HG03097 (cell line): ENCODE measurements around the gene PTH1R.

Experiments used
- ATAC-seq: cut with Tn5 transposase; IDR thresholded peaks from one replicate; pipeline ENCODE4 v1.9.1; 2021; ENCODE audit not compliant: unreplicated experiment, low FRiP score

Gene PTH1R

DNA sequence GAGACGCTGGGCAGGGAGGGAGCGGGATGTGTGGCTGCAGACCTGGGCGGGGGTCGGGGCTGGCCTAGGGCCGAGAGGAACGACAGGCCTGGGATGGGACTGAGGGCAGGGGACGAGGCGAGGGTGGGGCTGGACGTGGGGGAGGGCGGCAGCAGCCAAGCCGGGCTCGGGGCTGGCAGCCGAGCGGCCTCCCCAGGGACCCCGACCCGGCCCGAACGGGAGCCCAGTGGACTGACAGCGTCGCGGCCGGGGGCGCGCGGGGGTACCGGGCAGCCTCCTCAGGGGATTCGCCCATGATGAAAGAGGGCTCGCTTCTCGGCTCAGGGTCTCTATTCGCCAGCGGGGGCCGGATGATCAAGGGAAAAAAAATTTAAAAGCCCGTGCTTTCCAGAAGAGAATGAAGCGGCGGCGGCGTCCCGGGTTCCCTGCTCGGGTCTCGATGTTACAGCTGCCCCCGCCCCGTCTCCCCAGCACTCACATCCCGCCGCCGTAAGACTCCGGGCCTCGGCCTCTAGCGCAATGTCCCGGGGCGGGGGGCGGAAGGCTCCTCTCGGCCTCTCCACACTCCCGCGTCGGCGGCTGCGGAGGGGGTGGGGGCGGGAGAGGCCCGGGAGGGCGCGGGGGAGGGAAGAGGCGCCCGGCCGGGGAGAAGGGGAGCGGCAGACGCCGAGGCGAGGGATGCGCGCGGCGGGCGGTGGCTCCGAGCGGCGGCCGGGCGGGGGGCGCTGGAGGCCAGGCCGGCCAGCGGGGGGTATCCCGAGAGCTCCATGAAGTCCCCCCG is 4.3 kb downstream of the PTH1R start:
- ATAC-seq = no peak

- ATAC-seq = no peak
These were observed 5.0 kb downstream of the PTH1R start for GRCh38 chr3:46882377-46883053.

GRCh38 chr3:46883054-46883829 is 5.7 kb downstream of the PTH1R start:
- no peak for ATAC-seq

GRCh38 chr3:46883830-46884185 is 6.3 kb downstream of the PTH1R start:
- ATAC-seq = no peak

- no peak for ATAC-seq
These were observed 6.9 kb downstream of the PTH1R start for GRCh38 chr3:46884427-46884826.

GRCh38 chr3:46884929-46885328 is 7.4 kb downstream of the PTH1R start:
- ATAC-seq = no peak

GRCh38 chr3:46885612-46886011 is 8.1 kb downstream of the PTH1R start:
- no peak for ATAC-seq

GRCh38 chr3:46887980-46888494 is 10.5 kb downstream of the PTH1R start:
- ATAC-seq = no peak

GRCh38 chr3:46888705-46889104 is 11.2 kb downstream of the PTH1R start:
- no peak for ATAC-seq

GRCh38 chr3:46889381-46890110 is 12.0 kb downstream of the PTH1R start:
- no peak for ATAC-seq

DNA sequence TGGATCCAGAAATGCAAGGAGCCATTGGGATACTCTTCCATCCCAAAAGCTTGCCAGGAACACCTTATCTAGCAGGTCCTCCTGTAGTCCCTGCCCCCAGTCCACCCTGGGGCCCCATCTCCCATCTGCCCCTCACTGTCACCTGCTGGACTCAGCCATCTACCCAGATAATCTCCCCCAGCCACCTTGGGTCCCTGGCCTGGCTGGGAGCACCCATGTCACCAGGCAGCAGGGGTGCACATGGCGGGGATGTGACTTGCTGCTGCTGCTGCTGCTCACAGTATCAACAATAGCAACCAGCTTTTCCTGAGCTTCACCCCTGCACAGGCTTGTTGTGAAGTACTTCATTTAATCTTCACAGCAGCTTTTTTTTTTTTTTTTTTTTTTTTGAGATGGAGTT is 12.6 kb downstream of the PTH1R start:
- no peak for ATAC-seq

GRCh38 chr3:46891132-46891531 is 13.6 kb downstream of the PTH1R start:
- no peak for ATAC-seq

DNA sequence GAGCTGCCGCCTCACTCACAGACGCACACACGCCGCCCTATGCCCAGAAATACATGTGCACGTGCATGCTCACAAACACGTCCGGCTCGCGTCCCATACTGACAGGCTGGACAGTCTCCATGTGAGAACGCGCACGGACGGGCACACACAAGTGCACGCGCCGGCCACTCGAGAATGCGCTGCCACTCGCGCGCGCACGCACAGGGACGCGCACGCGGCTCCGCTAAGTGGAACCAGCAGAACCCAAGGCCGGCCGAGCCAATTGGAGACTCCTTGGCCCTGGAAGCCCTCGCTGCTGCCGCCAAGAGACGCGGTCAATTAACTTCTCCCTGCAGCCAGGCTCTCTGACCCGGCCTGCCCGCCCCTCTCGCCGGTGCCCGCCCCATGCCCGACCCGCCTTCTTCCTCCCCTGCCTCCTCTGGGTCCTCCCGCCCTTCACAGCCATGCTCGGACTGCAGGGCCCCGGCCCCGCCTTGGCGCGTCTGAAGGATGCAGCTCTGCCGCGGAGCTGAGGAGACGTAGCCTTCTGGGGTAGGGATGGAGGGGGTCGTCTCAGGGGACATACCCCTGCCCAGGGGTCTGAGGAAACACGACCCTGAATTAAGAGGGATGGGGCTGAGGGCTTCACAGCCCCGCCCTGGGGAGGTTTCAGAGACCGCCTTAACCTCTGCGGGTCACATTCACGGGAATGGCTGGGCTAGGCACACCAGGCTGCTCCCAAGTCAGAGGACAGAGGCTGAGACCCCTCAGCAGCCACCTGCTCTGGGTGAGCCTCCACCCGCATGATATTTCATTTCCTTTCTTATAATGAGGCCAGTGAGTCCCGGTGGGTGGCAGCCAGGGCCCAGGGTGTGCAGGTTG is 15.0 kb downstream of the PTH1R start:
- ATAC-seq = no peak

DNA sequence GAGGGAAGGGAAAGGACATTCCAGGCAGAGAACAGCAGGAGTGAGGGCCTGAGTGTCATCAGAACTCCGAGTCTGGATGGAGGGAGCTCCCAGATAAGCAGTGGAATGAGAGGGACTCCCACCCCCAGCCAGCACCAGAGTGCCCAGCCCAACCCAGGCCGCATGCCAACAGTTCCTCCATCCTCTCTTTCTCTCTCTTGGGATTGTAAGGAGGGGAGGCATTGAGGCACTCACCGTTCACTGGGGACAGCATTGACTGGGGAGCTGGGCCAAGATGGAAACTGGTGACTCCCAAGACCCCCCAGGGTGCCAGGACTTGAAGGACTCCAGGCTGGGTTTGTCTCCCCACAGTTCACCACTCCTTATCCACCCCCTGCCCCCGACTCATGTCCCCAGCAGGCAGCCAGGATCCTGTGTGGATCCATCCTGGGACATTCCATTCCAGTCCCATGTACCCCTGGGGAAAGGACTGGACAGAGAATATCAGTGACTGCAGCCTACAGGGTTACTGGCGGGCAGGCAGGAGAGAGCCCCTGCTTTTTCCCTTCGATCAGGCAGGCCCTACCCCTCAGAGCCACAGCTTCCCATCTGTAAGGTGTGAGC is 15.7 kb downstream of the PTH1R start:
- no peak for ATAC-seq

- no peak for ATAC-seq
These were observed 16.2 kb downstream of the PTH1R start for GRCh38 chr3:46893763-46894162.

DNA sequence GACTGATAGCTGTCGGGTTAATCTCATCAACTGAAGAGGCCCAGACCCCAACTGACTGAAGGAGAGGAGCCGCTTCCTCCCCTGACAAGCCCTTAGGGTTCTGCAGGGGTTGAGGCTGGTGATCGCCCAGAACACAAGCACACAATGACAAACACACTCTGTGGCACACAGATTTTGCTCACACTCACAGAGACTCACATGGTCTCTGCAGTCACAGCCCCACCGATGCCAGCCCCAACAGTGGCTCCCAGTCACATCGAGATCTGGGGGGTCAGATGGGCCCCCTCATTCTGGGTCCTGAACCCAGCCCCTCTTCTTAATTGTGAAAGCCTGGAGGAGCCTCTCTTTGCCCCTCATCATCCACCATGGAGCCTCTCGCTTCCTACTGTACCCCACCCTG is 16.7 kb downstream of the PTH1R start:
- no peak for ATAC-seq

DNA sequence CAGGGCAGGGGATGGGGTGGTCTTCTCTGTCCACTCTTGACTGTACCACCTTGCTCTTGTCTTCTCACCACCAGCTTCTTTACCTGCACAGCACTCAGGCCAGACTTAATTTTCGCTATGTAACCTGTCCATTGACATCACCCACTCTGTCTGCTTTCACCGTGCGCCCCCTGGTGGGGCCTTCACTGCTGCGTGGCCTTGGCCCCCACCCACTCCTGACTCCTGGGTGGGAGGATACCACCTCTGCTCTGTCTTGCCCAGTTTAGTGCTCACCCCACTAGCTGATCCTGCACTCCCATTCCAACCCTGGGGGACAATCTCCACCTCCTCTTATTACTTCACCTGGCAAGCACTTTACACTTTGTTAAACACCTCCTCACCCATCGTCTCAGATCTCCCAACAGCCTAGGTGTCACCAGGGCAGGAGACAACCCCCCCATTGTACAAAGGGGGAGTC is 17.7 kb downstream of the PTH1R start:
- ATAC-seq = no peak

DNA sequence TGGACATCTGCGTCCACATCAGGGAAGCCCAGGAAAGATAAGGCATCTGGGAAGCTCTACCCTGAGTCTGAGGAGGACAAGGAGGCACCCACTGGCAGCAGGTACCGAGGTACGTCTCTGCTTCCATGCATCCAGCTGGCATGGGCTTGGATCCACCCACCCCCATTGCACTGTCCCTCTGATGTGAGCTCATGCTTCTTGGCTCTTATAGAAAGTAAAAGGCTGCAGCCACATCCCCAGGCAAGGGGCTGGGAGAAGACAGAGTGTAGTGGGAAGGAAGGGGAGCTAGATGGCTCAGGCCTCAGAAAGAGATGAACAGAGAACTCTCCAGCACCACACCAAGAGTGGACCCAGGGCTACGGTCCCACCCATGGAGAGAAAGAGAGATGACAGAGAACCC is 18.2 kb downstream of the PTH1R start:
- ATAC-seq = no peak

- ATAC-seq = no peak
These were observed 18.9 kb downstream of the PTH1R start for GRCh38 chr3:46896386-46896785.
